Stimulated activated CD8-positive, alpha-beta memory T cell treated with anti-CD3 and anti-CD28 coated beads, Interleukin-4, amount 100 ng/mL, for 4 hours (primary cell): ENCODE data around the gene TTBK2.
"Not testable (repeated sequence)": the region's sequence is repeated elsewhere in the genome, so short reads cannot be mapped to it uniquely, and the experiment has no call there.

Experiments
- DNase-seq, 2 donors: peaks; one replicate each; pipeline ENCODE4 v3.0.0-alpha.2; 2020; ENCODE audit warnings: low read depth in 2 of 2, low spot score in 1 of 2

The TTBK2 gene

GRCh38 chr15:42911058-42911592 is 9.5 kb downstream of the TTBK2 start:
- no peak for DNase-seq

GRCh38 chr15:42908538-42908937 is 12.0 kb downstream of the TTBK2 start:
- DNase-seq: no peak

DNA sequence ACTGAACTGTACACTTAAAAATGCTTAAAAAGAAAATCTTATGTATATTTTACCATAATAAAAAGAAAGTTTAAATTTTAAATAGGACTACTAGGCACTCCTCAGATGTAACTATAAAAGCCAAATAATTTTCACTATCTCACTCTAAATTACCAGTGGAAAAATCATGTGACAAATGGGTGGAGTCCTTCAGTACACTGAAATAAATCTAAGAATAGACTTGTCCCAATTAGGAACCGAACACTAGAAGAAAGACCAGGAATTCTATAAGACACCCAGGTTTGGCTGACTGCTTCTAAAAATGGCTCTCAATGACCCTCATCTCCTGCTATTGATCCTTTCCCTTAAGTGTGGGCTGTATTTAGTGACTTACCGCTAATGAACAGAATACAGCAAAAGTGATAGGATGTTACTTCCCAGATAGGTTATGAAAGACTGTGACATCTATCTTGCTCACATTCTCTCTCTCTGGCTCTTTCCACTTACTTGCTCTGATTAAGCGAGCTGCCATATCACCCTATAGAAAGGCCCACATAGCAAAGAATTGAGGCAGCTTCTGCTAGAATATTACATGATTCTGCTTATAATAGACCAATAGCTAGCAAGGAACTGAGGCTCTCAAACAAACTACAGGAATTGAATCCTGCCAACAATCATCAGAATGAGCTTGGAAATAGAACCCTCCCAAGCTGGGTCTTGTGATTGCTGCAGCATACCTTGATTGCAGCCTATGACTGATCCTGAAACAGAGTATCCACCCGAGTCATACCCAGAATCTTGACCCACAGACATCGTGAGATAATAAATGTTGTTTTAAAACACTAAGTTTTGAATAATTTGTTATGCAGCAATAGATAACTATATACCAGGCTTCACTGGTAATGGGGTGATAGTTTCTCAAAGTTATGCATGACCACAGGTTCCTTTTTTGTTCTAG is 16.9 kb downstream of the TTBK2 start:
- no peak for DNase-seq

- not testable (repeated sequence) for DNase-seq
These were observed 26.7 kb downstream of the TTBK2 start for GRCh38 chr15:42893911-42894310.

DNA sequence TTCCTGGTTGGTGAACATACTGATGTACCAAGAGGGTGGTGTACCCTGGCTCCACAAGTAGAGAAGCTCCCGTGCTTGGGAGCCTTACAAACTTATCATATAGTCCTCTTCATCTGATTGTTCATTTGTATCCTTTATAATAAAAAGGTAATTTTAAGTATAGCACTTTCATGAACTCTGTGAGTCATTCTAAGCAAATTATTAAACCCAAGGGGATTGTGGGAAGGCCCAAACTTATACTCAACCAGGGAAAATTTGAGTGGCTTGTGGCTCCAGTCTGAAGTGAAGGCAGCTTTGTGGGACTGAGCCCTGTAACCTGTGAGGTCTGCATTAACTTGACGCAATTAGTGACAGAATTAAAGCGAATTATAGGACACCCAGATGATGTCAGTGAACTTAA is 29.0 kb downstream of the TTBK2 start:
- DNase-seq: no peak

DNA sequence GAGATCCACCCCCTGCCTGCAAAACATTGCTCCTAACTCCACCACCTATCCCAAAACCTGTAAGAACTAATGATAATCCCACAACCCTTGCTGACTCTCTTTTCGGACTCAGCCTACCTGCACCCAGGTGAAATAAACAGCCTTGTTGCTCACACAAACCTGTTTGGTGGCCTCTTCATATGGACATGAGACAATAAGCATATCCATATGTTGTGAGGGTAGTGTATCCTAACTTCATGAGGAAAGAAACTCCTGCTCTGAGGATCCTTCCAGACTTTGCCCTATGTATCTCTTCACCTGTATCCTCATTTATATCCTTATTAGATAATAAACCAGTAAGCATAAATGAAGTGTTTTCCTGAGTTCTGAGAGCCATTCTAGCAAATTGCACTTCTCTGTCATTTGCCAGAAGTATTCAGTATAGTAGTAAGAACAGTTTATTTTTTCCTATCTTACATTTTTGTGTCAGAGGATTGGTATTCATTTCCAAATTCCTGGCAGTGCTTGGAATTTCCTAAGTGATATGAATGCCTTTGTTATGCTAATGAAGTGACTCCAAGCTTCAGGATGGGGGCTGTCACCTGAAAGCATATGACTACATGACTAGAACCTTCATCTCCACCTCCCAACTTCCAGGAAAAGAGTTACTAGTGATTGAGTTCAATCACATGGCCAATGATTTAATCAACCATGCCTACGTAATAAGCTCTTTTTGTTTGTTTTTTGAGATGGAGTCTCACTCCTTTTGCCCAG is 30.2 kb downstream of the TTBK2 start:
- no peak for DNase-seq

DNA sequence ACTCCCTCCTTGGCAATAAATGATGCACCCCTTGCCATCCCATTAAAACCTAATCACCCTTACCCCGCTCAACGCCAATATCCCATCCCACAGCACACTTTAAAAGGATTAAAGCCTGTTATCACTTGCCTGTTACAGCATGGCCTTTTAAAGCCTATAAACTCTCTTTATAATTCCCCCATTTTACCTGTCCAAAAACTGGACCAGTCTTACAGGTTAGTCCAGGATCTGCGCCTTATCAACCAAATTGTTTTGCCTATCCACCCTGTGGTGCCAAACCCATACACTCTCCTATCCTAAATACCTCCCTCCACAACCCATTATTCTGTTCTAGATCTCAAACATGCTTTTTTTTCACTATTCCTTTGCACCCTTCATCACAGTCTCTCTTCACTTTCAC is 33.2 kb downstream of the TTBK2 start:
- not testable (repeated sequence) for DNase-seq

DNA sequence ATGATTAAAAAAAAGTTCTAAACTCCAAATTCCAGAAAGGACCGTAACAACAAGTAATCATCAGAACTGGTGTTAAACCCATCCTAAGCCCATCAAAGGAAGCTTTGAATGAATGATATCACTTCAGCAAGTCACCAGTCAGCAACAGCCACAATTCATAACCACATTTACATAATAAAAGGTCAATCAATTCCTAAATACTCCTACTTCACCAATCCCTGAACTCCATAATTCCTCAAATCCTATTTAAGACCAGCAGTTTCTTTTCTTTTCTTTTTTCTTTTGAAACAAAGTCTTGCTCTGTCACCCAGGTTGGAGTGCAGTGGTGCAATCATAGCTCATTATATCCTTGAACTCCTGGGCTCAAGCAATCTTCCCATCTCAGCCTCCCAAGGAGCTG is 40.5 kb downstream of the TTBK2 start:
- no peak for DNase-seq

GRCh38 chr15:42879443-42879842 is 41.1 kb downstream of the TTBK2 start:
- no peak for DNase-seq

- no peak for DNase-seq
These were observed 44.4 kb downstream of the TTBK2 start for GRCh38 chr15:42876224-42876623.

GRCh38 chr15:42868683-42869082 is 51.9 kb downstream of the TTBK2 start:
- DNase-seq: no peak

- DNase-seq: no peak
These were observed 56.9 kb downstream of the TTBK2 start for GRCh38 chr15:42863572-42864239.

DNA sequence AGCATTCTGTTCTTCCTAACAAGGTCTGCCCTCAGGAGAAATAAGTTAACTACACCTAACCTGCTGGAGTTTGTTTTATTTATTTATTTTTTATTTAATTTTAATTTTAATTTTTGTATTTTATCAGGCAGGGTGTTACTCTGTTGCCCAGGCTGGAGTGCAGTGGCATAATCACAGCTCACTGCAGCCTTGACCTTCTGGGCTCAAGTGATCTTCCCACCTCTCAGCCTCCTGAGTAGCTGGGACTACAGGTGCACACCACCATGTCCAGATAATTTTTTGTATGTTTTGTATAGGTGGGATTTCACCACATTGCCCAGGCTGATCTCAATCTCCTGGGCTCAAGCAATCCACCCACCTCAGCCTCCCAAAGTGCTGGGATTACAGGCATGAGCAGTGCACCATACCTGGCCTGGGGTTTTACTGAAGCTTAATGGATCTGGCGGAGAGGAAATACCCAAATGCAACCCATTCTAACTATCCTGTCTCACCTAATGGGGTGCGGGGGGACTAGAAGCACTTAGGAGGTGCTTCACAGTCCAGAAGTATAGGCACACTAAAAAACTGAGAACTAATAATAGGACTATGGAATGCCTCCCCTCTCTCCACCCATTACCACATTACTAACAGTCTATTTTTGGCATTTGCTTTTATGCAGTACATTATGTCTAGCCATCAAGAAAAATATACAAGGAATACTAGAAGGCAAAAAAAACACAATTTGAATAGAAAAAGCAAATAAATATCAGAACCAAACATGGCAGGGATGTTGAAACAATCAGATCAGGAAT is 61.4 kb downstream of the TTBK2 start:
- no peak for DNase-seq

GRCh38 chr15:42858540-42858939 is 62.0 kb downstream of the TTBK2 start:
- DNase-seq: no peak

GRCh38 chr15:42854576-42854975 is 66.0 kb downstream of the TTBK2 start:
- no peak for DNase-seq

- DNase-seq: no peak
These were observed 70.7 kb downstream of the TTBK2 start for GRCh38 chr15:42849836-42850235.

GRCh38 chr15:42848846-42849245 is 71.7 kb downstream of the TTBK2 start:
- DNase-seq: no peak

GRCh38 chr15:42846647-42847046 is 73.9 kb downstream of the TTBK2 start:
- DNase-seq: no peak

GRCh38 chr15:42845581-42845980 is 75.0 kb downstream of the TTBK2 start:
- no peak for DNase-seq

- DNase-seq: no peak
These were observed 76.9 kb downstream of the TTBK2 start for GRCh38 chr15:42843699-42844098.

GRCh38 chr15:42836251-42836650 is 84.3 kb downstream of the TTBK2 start:
- no peak for DNase-seq
